K562 (cell line): ENCODE results near the gene WDR46. TPM values are rescaled to one million over a fixed set of nuclear protein-coding genes. Genes with fewer than 3 reads are reported as not detected.
A peak's percentile ranks its signal among the peaks of the same experiment; 100 is the strongest.

ENCODE experiments used
- AFF1 ChIP-seq, 2 experiments: fragments of 450-650 bp; IDR thresholded peaks; 2 replicates each; pipeline ENCODE4 v1.6.1; 2018; ENCODE audit warnings: mild to moderate bottlenecking in 2 of 2, low read depth in 1 of 2; ENCODE audit not compliant: partially characterized antibody in 2 of 2
- EHMT2 ChIP-seq: fragments of 450-650 bp; IDR thresholded peaks from 2 replicates; pipeline ENCODE4 v1.6.1; 2018; ENCODE audit warnings: antibody characterized with exemption
- FOXK2 ChIP-seq, 2 experiments: fragments of 450-650 bp; IDR thresholded peaks in 1 of 2; conservative IDR thresholded peaks in 1 of 2; 2 replicates each; pipeline ENCODE4 v1.6.1; 2016; ENCODE audit warnings: low read depth in 2 of 2, mild to moderate bottlenecking in 1 of 2
- GATAD2B ChIP-seq: fragments of 450-650 bp; IDR thresholded peaks from 2 replicates; pipeline ENCODE4 v1.6.1; 2017; ENCODE audit warnings: mild to moderate bottlenecking, borderline replicate concordance
- HNRNPLL ChIP-seq: fragments of 200-400 bp; formaldehyde crosslinking; IDR thresholded peaks from 2 replicates; pipeline ENCODE4 v1.6.1; 2017; ENCODE audit warnings: low read length, low read depth, mild to moderate bottlenecking; ENCODE audit not compliant: poor library complexity, severe bottlenecking
- HNRNPUL1 ChIP-seq: fragments of 200-400 bp; formaldehyde crosslinking; IDR thresholded peaks from 2 replicates; pipeline ENCODE4 v1.6.1; 2017; ENCODE audit warnings: low read length
- KDM2B ChIP-seq: fragments of 250-450 bp; sonication (Bioruptor Pico); IDR thresholded peaks from 2 replicates; pipeline ENCODE4 v1.8.0; 2021; ENCODE audit warnings: mild to moderate bottlenecking, moderate library complexity
- L3MBTL2 ChIP-seq: fragments of 450-650 bp; IDR thresholded peaks from 2 replicates; pipeline ENCODE4 v1.6.1; 2016; ENCODE audit warnings: mild to moderate bottlenecking, moderate library complexity
- MECOM ChIP-seq: fragments of 250-450 bp; sonication (Bioruptor Pico); IDR thresholded peaks from 2 replicates; pipeline ENCODE4 v1.8.0; 2022; ENCODE audit warnings: inconsistent platforms
- MYNN ChIP-seq, 2 experiments: sonication (generic); formaldehyde crosslinking in 1 of 2; IDR thresholded peaks; 2 replicates each; pipeline versions ENCODE4 v1.5.0 to v1.6.1; 2016 to 2020; ENCODE audit warnings: antibody characterized with exemption in 1 of 2, missing genetic modification reagents in 1 of 2
- NCOR1 ChIP-seq: fragments of 450-650 bp; IDR thresholded peaks from 2 replicates; pipeline ENCODE4 v1.6.1; 2016; ENCODE audit warnings: mild to moderate bottlenecking, moderate library complexity
- NFYB ChIP-seq: IDR thresholded peaks from 2 replicates; pipeline ENCODE4 v1.6.1; 2011; ENCODE audit warnings: mild to moderate bottlenecking, moderate library complexity; ENCODE audit not compliant: insufficient read length; ENCODE audit errors: extremely low read depth
- NR1H2 ChIP-seq: sonication (generic); formaldehyde crosslinking; IDR thresholded peaks from 2 replicates; pipeline ENCODE4 v1.4.0; 2020; ENCODE audit warnings: mild to moderate bottlenecking, missing genetic modification reagents
- NR2F6 ChIP-seq: fragments of 450-650 bp; formaldehyde crosslinking; IDR thresholded peaks from 2 replicates; pipeline ENCODE4 v1.4.0; 2020; ENCODE audit warnings: mild to moderate bottlenecking
- NRF1 ChIP-seq, 2 experiments: fragments of 450-650 bp; IDR thresholded peaks in 1 of 2; conservative IDR thresholded peaks in 1 of 2; 2 replicates each; pipeline ENCODE4 v1.6.1; 2014; ENCODE audit warnings: mild to moderate bottlenecking in 2 of 2
- POLR2H ChIP-seq: IDR thresholded peaks from 2 replicates; pipeline ENCODE4 v1.6.1; 2016; ENCODE audit warnings: missing genetic modification characterization, low read depth, mild to moderate bottlenecking, control low read depth, missing compliant biosample characterization, moderate library complexity
- RBM17 ChIP-seq: fragments of 200-400 bp; formaldehyde crosslinking; IDR thresholded peaks from 2 replicates; pipeline ENCODE4 v1.6.1; 2017; ENCODE audit warnings: low read depth, mild to moderate bottlenecking, low read length, borderline replicate concordance
- SRSF1 ChIP-seq: fragments of 200-400 bp; formaldehyde crosslinking; IDR thresholded peaks from 2 replicates; pipeline ENCODE4 v1.6.1; 2017; ENCODE audit warnings: mild to moderate bottlenecking, low read depth, low read length, moderate library complexity
- TAF9B ChIP-seq: fragments of 450-650 bp; IDR thresholded peaks from 2 replicates; pipeline ENCODE4 v1.6.1; 2018; ENCODE audit warnings: mild to moderate bottlenecking; ENCODE audit not compliant: partially characterized antibody
- TCF7 ChIP-seq: sonication (generic); IDR thresholded peaks from 2 replicates; pipeline ENCODE4 v1.6.1; 2016; ENCODE audit warnings: antibody characterized with exemption, borderline replicate concordance
- U2AF2 ChIP-seq: fragments of 200-400 bp; formaldehyde crosslinking; optimal IDR thresholded peaks from 2 replicates; pipeline ENCODE3; 2017; ENCODE audit warnings: low read depth, mild to moderate bottlenecking, low read length
- ZBED1 ChIP-seq: IDR thresholded peaks from 2 replicates; pipeline ENCODE4 v1.6.1; 2014
- ZFP36 ChIP-seq: fragments of 150-350 bp; IDR thresholded peaks from 2 replicates; pipeline ENCODE4 v1.6.1; 2018; ENCODE audit warnings: low read length, low read depth; ENCODE audit not compliant: partially characterized antibody
- ZNF184 ChIP-seq: sonication (generic); formaldehyde crosslinking; IDR thresholded peaks from 2 replicates; pipeline ENCODE4 v1.5.0; 2020; ENCODE audit warnings: missing genetic modification reagents
- ZNF212 ChIP-seq: fragments of 450-650 bp; formaldehyde crosslinking; IDR thresholded peaks from 2 replicates; pipeline ENCODE4 v1.4.0; 2020; ENCODE audit warnings: mild to moderate bottlenecking
- ZNF431 ChIP-seq: sonication (generic); formaldehyde crosslinking; IDR thresholded peaks from 2 replicates; pipeline ENCODE4 v1.8.0; 2022; ENCODE audit warnings: mild to moderate bottlenecking, missing genetic modification reagents
- ZNF764 ChIP-seq: fragments of 250-450 bp; sonication (Bioruptor Pico); IDR thresholded peaks from 2 replicates; pipeline ENCODE4 v1.4.0; 2020; ENCODE audit warnings: low read depth, mild to moderate bottlenecking, moderate library complexity
- polyA plus RNA-seq, 8 experiments: library from polyadenylated mRNA; depleted of rRNA in 4 of 8; stranded (reverse) in 5 of 8; unstranded in 3 of 8; fragments of >200 nt; fragmentation: Nextera tagmentation in 2 of 8; fragmentation: Illumina TruSeq in 1 of 8; extraction: Ambion mirVana in 2 of 8; extraction: Trizol in 1 of 8; gene quantifications; 2 replicates each; pipeline versions ENCODE4 v1.2.1 to v1.2.3, GENCODE V29; 2011 to 2014; ENCODE audit warnings: inconsistent platforms in 1 of 8, missing spikeins in 1 of 8
- total RNA-seq, 7 experiments: library from RNA; depleted of rRNA in 6 of 7; stranded (reverse); fragments of >200 nt in 6 of 7; fragmentation: Illumina TruSeq in 2 of 7; extraction: Trizol in 2 of 7; gene quantifications; 2 replicates each; pipeline versions ENCODE4 v1.2.1 to v1.2.3, GENCODE V29; 2011 to 2021; ENCODE audit warnings: low replicate concordance in 1 of 7

Gene WDR46
- total and polyA plus RNA-seq, 9 of the 15 experiments (the other 6 are each of a cell fraction or from before 2014, with no cell fraction given) = 8.9 to 146 (median 93.1) TPM

DNA sequence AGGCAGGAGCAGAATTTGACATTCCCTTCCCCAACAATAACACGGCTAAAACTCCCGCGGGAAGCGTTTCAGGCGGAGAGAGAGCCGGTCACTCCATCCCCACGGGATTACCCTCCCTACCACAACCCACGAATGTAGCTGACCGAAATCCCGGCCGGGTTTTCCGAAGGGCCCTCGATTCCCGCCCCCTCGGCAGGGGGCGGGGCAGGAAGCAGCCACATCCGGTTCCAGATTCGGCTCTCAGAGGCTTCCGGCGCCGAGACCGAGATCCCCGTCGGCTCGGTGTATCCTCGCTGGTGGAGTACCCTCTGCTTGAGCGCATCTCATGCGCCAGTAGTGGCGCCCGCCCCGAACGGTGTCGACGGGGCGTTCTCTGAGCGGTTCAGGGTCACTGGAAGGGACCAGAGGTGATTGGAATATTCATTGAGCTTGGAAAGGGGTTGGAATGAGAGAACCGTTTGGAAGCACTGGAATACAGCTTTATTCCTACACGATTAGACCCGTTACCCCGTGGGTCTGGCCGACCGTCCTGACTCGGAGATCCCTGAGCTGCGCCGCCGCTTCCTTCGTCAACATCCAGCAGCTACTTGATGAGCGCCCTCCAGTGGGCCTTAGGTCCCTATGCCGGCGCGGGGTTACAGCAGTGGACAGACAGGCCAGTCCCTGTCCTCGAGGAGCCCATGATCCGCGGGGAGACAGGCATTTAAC, 10.4 kb upstream of the WDR46 start (continued):
- TF ChIP-seq SRSF1 (no peak), MYNN (IDR thresholded peaks at IDR 0.05) (peak; percentile 51; the same call in 1 of the 2 replicates), MYNN (CRISPR knock-in tag; IDR thresholded peaks at IDR 0.05) (no peak), HNRNPLL (peak; percentile 61), EHMT2 (no peak), RBM17 (no peak), GATAD2B (peak; percentile 92), NFYB (no peak), AFF1 (IDR thresholded peaks at IDR 0.05; ENCODE audit: low read depth in 1 of 2, partially characterized antibody in 2 of 2) (peak; percentile 49 to 68), TCF7 (peak; percentile 6; the same call in 1 of the 2 replicates), ZNF184 (no peak), NRF1 (conservative IDR thresholded peaks at IDR 0.05 in 1 of 2, IDR thresholded peaks at IDR 0.05 in 1 of 2) (peak; percentile 82 to 86), ZNF431 (CRISPR knock-in tag) (0 out of 2 replicates have a peak, but pooled peaks have one; percentile 78), ZFP36 (no peak), TAF9B (peak; percentile 85), ZNF764 (0 out of 2 replicates have a peak, but pooled peaks have one; percentile 33), ZNF212 (CRISPR knock-in tag) (0 out of 2 replicates have a peak, but pooled peaks have one; percentile 15), ZBED1 (peak; percentile 14; the same call in 1 of the 2 replicates), MECOM (CRISPR knock-in tag) (peak; percentile 93), NCOR1 (no peak; the same call in none of the 2 replicates), U2AF2 (no peak), HNRNPUL1 (no peak), POLR2H (tag) (peak; percentile 95), L3MBTL2 (peak; percentile 86; the same call in 1 of the 2 replicates), NR2F6 (CRISPR knock-in tag) (peak; percentile 15; the same call in 1 of the 2 replicates), KDM2B (CRISPR knock-in tag) (peak; percentile 58; the same call in 1 of the 2 replicates), NR1H2 (CRISPR knock-in tag) (peak; percentile 75; the same call in 1 of the 2 replicates), FOXK2 (conservative IDR thresholded peaks at IDR 0.05 in 1 of 2, IDR thresholded peaks at IDR 0.05 in 1 of 2; ENCODE audit: low read depth in 2 of 2) (peak; percentile 91 to 92)
